GM18870 (cell line): ENCODE measurements around the gene SLC43A3.
"Not testable (repeated sequence)": the region's sequence is repeated elsewhere in the genome, so short reads cannot be mapped to it uniquely, and the experiment has no call there.

ENCODE experiments used
- ATAC-seq: cut with Tn5 transposase; IDR thresholded peaks from one replicate; pipeline ENCODE4 v1.9.1; 2021; ENCODE audit warnings: moderate library complexity; ENCODE audit not compliant: unreplicated experiment

SLC43A3 gene

DNA sequence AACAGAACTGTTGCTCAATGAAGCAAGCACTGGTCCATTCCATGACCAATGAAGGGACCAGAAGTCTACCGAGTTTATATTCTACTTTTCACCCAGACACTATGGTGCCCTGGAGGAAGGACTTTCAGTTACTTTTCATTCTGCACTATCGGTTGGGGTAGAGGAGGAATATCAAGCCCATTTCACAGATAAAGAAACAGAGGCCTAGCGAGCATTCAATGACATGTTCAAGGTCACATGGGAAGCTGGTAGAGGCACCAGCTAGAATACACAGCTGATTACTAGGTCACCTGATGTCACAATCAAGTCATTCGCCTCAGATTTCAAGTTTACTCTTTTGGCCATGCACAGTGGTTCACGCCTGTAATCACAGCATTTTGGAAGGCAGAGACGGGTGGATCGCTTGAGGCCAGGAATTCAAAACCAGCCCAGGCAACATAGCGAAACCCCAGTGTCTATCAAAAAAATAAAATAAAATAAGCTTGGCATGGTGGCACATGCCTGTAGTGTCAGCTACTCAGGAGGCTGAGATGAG lies 18.9 kb downstream of the SLC43A3 start:
- ATAC-seq = no peak

DNA sequence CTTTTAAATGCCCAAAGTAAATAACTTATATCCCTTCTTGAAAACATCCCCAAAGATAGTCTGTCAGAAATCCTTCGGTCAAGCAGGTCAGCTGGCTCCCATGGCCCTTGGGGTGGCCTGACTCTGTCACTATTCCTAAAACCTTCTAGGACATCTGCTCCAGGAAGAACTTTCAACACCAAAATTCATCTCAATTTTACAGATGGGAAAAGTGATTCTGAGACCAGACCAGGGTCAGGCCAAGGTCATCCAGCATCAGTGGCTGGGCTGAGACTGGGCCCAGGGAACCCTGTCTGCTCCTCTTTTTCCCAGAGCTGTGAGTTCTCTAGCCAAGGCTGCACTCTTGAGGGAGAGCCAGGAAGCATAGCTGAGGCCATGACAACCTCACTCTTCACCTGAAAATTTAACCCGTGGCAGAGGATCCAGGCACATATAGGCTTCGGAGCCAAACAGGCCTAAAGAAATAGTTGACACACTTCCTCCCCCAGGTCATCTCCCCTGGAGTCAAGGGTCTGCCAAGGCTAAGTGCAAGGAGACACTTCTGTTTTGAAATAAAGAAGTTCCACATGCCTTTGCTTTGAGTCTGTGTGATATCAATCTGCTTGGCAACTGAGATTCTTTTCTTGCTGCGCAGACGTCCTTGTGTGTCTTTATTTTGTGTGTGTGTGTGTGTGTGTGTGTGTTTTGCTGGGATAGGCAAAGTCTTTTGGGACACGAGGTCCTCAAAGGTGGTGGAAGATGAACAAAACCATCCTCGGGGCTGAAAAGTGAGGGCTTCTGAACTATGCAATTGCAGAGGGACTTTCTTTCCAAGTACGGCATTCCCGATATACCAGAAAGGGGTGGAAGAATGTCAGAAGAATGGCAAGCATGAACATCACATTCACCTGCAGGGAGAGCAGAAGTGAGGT lies 19.7 kb downstream of the SLC43A3 start:
- no peak for ATAC-seq

DNA sequence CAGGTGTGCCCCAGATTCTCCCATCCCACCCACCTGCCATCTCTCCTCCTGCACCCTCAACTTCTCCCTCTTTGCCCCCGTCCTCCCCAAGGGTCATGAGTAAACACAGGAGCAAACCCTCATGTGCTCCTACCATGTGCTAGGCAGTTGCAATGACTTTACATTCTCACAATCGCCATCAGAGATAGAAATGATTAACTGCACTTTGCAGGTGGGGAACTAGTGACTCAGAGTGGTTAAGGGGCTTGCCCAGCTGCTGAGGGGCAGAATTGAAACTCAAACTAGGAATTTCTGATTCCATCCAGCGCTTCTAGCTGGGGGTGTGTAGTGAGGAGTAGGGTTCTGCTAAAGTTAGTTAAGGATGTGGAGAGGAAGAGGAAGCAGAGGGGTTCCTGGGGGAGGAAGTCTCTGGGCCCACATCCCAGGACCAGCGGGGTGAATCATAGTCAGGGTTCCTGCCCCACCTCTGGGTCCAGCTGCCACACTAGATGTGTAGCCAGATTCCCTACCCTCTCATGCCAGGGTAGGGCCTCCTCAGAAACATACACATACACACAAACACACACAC lies 20.5 kb downstream of the SLC43A3 start:
- peak; percentile 88 for ATAC-seq

DNA sequence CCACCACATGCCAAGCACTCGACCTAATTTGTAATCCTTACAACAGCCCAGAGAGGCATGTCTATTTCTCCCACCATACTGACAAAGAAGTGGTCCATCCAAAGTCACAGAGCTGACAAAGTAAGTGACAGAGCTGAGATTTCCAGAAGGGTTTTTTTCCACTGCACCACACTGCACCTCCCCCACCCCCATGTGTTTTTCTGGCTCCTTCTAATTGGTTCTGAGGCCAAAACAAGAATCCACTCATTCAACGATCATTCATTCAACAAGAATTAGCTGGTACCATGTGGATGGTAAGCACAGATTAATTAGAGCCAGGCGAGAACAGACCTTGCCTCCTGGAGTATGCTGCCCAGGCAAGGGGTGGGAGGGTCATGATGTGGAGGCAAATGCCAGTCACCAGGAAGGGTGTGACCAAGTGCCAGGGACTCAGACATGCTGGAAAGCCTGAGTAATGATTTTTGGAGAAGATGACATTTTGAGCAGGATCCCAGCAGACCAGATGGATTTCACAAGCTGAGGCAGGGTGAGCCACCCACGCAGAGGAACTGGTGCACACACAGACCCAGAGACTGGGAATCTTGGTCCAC lies 21.6 kb downstream of the SLC43A3 start:
- no peak for ATAC-seq

DNA sequence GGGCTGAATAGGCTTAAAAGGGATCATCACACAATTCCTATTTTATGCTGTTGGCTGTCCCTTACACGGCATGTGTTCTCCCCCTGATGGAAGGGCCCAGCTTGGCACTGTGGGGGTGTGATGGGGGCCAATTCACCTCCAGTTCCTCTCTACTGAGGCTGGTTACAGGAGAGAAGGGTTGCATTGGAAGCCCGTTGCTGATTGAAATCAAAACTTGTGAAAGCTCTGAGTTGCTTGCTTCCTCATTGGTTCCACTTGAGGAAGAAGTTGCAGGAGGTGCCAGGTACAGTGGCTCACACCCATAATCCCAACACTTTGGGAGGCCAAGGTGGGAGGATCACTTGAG lies 23.1 kb downstream of the SLC43A3 start:
- no peak for ATAC-seq

DNA sequence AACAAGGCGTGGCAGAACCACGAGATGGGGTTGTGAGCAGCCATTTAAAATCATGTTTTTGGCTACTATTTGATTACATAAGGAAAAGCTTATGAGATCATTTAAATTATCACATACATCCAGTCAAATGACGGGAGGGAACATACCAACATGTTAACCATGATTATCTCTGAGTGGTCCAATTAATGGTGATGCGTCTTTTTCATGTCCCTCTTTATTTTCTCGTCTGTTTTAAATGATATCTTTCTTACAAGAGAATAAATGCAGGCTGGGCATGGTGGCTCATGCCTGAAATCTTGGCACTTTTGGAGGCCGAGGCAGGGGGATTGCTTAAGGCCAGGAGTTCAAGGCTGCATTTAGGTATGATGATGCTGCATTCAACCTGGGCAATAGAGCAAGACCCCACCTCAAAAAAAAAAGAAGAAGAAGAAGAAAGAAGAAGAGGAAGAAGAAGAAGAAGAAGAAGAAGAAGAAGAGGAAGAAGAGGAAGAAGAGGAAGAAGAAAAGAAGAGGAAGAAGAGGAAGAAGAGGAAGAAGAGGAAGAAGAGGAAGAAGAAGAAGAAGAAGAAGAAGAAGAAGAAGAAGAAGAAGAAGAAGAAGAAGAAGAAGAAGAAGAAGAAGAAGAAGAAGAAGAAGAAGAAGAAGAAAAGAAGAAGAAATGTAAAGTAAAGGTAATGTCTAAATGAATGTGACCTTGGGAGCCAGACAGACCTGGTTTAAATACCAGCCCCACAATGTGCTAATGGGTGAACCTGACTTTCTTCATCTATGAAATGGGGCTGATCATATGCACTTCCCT lies 23.7 kb downstream of the SLC43A3 start:
- not testable (repeated sequence) for ATAC-seq

DNA sequence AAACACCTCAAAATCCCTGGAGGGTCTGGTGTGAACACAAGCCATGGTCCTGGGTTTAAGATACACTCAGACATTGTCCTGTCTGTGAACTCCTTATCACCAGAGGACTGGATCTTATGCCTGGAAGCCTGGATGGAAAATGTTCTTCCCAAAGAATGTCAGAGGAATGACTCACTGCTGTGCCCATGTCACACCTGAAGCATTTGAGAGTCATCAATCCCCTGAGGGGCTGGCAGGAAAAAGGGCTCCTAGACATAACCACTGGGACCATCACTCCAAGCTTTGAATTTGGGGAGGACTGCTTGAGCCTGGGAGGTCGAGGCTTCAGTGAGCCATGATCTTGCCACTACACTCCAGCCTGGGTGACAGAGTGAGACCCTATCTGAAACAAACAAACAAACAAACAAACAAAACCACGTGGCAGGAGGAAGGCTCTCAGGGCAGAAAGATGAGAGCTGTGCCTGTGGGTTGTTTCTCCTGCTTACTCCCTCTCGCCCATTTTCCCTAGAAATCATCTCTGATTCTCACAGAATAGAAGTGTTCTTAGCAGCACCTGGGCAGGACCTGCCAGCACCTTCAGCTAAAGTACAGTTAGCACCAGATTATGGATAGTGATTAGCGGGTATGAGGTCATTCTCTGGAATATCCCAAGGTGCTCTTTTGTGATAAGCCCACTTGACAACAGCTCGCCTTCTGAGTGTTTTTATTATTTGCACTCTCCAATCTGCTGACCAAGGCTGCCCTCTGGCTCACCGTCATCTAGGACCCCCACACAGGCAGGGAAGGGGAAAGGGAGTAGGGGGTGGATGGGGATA lies 24.5 kb downstream of the SLC43A3 start:
- ATAC-seq = no peak

DNA sequence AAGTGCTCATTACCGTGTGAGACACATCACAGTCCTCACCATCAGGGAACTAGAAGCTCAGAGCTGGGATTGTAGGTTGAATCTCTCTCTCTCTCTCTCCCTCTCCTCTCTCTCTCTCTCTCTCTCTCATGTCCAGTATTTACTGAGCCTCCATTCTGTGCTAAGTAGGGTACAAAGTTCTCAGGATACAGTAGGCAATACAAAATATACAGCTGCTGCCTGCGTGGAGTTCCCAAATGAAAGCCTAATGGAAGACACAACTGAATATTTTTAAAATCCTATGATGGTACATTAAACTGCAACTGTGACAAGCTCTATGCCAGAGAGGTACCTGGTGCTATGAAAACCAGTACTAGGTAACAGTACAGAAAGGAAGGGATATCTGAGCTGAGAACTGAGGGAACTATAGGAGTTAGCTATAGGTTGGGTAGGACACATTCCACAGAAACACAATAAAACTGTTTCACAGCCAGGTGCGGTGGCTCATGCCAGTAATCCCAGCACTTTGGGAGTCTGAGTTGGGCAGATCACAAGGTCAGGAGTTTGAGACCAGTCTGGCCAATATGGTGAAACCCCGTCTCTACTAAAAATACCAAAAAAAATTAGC lies 26.8 kb downstream of the SLC43A3 start:
- no peak for ATAC-seq

DNA sequence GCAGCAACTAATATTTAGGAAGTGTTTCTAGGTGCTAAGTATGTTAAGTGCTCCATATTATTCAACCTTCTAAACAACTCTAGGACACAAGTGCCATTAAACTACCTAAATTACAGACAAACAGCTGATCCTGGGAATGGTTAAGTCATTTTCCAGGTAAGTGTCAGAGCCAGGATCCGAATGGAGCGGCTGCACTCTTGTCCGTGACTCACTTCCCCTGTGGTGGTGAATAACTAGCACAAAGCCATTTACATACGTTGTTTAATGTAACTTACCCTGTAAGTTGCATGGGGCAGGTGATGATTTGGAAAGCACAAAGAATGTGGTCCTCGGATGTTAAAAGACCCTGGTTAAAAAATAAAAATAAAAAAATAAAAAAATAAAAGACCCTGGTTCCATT lies 27.7 kb downstream of the SLC43A3 start:
- ATAC-seq = no peak

DNA sequence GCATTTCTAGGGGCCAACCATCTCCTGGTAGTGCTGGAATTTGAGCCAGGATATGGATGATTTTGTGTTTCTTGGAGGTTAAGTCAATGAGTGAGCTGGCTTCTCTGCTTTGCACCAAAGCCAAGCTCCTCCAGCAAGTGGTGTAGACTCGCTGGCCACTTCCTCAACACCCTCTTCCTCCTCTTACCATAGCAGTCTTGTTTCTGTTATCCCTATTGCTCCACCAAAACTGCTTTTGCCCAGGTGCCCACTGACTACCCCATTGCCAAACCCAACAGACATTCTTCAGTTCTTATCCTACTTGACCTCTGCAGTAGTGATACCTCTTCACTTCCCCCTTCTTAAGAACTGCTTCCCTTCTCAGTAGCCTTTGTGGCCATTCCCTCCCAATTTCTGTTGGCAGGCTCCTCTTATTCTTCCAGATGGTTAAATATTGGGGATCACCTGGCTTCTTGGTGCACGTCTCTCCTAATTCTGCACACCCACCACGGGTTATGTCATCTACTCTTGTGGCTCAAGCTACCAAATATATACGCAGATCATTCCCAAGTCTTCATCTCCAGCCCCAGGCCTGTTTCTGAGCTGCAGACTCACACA lies 29.4 kb downstream of the SLC43A3 start:
- no peak for ATAC-seq

DNA sequence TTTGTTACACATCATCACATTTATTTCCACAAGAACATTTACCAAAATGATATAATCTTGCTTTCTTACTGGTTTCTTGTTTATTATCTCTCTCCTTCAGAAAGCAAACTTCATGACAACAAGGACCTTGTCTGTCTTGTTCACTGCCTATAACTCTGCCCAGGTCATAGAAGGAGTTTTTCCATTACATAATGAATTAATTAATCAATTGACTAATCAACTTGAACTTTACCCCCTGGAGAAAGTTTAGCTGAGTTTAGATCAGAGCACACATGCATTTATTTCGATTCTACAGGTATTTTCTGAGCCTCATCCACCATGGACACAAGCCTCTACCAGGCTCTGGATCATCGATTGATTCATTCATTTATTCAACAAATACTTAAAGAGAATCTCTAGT lies 30.2 kb downstream of the SLC43A3 start:
- no peak for ATAC-seq

DNA sequence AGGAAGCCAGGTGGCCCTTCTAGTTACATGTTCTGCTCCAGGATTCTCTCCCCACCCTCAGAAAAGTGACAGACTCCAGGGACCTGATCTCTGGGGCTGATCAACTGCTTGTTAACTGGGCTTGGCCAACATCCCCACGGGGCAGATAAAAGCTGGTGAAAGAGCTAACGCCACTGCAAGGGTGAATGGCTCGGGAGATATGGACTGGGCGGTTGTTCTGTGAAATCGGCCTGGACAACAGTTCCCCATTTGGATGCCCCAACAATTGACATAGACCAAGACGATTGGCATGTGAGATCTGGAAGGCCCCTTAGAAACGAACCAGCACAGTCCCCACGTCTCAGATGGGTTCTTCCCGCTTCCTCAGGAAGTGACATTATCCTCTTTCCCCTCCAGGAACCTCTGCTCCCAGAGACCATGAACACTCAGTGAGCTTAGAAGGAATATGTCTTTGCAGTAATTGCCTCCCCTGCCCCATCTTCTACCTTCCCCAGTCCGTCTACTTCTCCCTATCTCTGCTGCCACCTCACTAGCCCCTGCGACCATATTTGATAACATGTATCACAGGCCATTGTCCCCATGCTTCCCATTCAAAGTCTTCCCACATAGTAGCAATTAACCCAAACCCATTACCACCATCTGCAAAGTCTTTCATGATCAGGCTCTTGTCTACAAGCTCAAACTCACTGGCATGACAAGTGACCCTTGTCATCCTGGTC lies 30.9 kb downstream of the SLC43A3 start:
- no peak for ATAC-seq

DNA sequence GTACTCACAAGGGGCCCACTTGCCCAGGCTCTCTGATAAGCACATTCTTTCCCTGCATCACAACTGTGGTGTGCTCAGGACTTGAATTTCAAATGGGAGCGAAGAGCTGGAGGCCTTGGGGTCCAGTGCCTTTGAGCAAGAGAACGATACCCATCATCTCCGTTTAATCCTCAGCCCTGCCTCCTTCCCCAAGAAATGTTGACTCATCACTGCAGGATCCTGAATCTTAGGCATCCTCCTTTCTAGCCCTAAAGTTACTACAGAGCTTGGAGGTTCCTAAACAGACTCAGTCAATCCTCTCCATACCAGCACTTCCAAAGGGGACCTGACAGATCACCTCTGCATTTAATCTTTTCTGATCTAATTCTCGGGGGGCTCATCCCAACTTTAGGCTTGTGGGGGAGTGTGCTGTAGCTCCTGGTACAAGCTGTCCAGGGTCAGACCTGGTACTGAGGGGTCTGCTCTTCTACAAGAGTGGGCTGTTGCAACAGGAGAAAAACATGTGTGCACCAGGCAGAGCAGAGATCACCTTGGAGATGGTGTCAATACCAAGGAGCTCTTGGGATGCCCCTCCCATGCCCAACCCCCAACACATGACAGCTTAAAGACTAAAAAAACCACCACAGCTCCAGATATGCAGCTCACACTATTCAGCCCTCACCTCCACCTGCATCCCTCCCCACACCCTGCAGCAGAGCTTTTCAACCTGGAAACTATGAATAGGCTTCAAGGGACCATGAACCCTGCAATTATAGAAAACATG lies 32.5 kb downstream of the SLC43A3 start:
- no peak for ATAC-seq

DNA sequence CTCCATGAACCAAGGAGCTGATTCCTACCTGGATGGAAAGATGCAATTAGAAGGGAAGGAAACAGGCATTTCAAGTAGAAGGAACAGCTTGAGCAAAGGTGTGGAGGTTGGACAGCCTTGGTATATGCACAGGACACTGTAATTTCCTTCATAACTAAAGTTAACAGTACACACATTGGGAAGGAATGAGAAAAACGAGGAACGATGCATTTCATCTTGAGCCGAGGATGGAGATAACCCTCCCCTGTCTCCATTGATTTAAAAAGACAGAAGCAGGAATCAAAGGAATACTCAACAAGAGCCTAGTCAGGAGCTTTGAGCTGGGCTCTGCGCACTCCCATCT lies 34.2 kb downstream of the SLC43A3 start:
- ATAC-seq = no peak

DNA sequence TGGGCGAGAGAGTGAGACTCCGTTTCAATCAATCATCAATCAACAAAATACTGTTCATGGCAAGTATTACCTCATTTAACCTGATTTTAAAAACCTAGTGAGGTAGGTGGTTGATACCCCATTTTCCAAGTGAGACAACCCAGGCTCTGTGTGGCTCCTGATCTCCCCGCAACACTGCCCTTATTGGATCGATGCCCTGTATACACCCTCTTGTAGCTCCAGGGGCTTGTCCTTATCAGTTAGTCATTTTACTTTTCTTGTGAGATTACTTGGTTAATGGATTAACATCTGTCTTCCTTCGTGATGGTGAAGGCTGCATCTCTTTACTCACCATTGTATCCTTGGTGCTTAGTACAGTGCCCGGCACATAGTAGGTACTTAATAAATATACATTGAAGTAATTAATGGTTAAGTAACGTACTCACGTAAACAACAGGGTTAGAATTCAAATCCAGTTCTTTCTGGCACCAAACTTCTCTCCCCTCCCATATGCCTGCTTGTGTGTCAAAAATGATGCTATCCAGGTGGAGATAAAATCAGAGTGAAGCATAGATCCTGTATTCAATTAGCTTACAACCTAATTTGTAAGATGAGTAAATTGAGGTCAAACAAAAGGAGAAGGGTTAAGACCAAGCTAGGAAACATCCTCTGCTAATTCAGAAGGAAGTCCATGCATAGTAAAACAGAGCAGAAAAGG lies 34.7 kb downstream of the SLC43A3 start:
- ATAC-seq = no peak

DNA sequence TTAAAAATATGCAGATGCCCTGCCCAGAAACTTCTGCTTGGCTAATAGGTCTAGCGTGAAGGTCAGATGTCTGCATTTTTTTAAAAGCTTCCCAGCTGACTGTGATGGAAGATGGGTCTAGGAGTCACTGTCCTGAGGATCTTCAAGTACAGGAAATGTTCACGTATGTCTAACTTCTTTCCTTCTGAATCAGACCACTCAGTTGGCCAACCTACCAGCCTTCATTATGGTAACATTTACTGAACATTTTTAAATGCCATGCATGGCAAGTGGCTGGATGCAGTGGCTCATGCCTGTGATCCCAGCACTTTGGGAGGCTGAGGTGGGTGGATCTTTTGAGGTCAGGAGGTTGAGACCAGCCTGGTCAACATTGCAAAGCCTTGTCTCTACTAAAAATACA lies 35.4 kb downstream of the SLC43A3 start:
- no peak for ATAC-seq

DNA sequence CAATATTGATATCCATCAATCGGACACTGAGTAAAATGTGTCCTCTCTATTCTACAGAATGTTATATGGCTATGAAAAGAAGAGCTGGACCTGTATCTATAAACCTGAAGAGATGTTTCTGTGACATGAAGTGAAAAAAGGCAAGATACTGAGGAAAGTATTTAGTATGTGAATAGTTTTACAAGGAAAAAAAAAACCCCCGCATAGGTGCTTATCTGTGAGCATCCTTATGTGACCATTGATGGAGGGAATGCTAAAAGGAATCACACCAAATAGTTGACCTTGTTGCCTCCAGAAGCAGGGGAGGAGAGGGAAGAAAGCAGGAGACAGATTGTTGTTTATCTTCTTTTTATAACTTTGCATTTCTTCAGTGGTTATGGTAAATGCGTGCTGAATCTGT lies 35.8 kb downstream of the SLC43A3 start:
- ATAC-seq = no peak

DNA sequence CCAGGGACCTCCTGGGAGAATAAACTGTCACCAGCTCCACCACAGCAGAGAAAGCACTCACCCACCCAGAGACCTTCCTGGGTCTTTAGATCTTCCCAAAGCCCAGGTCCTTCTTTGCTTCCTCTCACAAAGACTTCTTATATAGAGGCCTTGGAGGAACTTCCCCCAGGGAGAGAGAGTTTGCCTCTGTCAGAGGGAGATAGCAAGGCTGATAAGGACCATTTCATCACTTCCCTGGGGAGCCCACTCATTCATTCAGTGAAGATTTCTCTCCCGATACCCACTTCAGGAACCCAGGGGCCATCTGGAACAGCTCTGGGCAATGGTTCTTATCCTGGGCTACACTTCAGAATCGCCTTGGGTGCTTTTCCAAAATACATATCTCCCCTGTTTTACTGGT lies 36.4 kb downstream of the SLC43A3 start, which contains the start of gene PRG2:
Gene PRG2, minus strand, starts transcription at position 116 of the 400 bp plus-strand sequence. CDS start 706 bp downstream, outside the sequence.
- ATAC-seq = no peak
